ENCODE results near the gene NXPE3. TPM values are rescaled to one million over a fixed set of nuclear protein-coding genes. Genes with fewer than 3 reads are reported as not detected.

The NXPE3 gene
- total RNA-seq, 1 experiment from 2014 or later: 5.3 TPM

- DNase-seq: peak in 1 of 2 experiments; percentile 41
- Mint-ChIP-seq H3K27ac (ENCODE audit: unreplicated experiment) (no peak overlapping the region), H3K36me3 (ENCODE audit: insufficient read depth, unreplicated experiment) (peaks cover 14% of the 10 kb centered on the region), H3K27me3 (ENCODE audit: insufficient read depth, unreplicated experiment) (no peaks in the 10 kb centered on the region), H3K4me3 (ENCODE audit: unreplicated experiment) (no peak overlapping the region), H3K9me3 (ENCODE audit: unreplicated experiment) (no peaks in the 10 kb centered on the region), H3K4me1 (ENCODE audit: low read depth, unreplicated experiment) (peaks cover 10% of the 10 kb centered on the region)
- Histone ChIP-seq H3K36me3 (ENCODE audit: control insufficient read depth, insufficient read depth, low read length) (no peaks in the 10 kb centered on the region), H3K9me3 (no peaks in the 10 kb centered on the region), H3K27me3 (replicated peaks; ENCODE audit: control insufficient read depth, insufficient read depth, low read length) (no peaks in the 10 kb centered on the region), H3K4me1 (peaks cover 26% of the 10 kb centered on the region), H3K4me3 (ENCODE audit: low read depth, low read length) (no peak overlapping the region)
- no peak for TF ChIP-seq CTCF (IDR thresholded peaks at IDR 0.05; ENCODE audit: insufficient read depth in 1 of 2, low read depth in 1 of 2, low read length in 1 of 2, severe bottlenecking in 1 of 2, unreplicated experiment in 1 of 2)
- CTCF ChIA-PET: no interaction called here
- BruUV-seq (replicated peaks): no TSS peak
- POLR2A ChIA-PET: no interaction called here
- intact Hi-C loops (cut with micrococcal nuclease; ENCODE audit: unreplicated experiment): no loop called here
Observed at GRCh38 chr3:101865751-101866509, 86.9 kb downstream of the NXPE3 start.

- no peaks in the 10 kb centered on the region for H3K9me3 ChIP-seq
- TF ChIP-seq CTCF (IDR thresholded peaks at IDR 0.05; ENCODE audit: insufficient read depth in 1 of 2, low read depth in 1 of 2, low read length in 1 of 2, severe bottlenecking in 1 of 2, unreplicated experiment in 1 of 2): no peak
- ChIA-PET POLR2A (no interaction called here), CTCF (no interaction called here)
- BruUV-seq (replicated peaks): no TSS peak
- Mint-ChIP-seq H3K9me3 (ENCODE audit: unreplicated experiment) (no peaks in the 10 kb centered on the region), H3K4me1 (ENCODE audit: low read depth, unreplicated experiment) (peaks cover 10% of the 10 kb centered on the region), H3K27ac (ENCODE audit: unreplicated experiment) (no peak overlapping the region), H3K4me3 (ENCODE audit: unreplicated experiment) (no peak overlapping the region), H3K27me3 (ENCODE audit: insufficient read depth, unreplicated experiment) (no peaks in the 10 kb centered on the region), H3K36me3 (ENCODE audit: insufficient read depth, unreplicated experiment) (no peaks in the 10 kb centered on the region)
- no peaks in the 10 kb centered on the region for H3K27me3 ChIP-seq (replicated peaks; ENCODE audit: control insufficient read depth, insufficient read depth, low read length)
- peaks cover 26% of the 10 kb centered on the region for H3K4me1 ChIP-seq
- no peak overlapping the region for H3K4me3 ChIP-seq (ENCODE audit: low read depth, low read length)
- intact Hi-C loops (cut with micrococcal nuclease; ENCODE audit: unreplicated experiment): no loop called here
- no peaks in the 10 kb centered on the region for H3K36me3 ChIP-seq (ENCODE audit: control insufficient read depth, insufficient read depth, low read length)
- no peak for DNase-seq
Observed at GRCh38 chr3:101867511-101867910, 88.5 kb downstream of the NXPE3 start.

GRCh38 chr3:101867996-101868395 is 89.0 kb downstream of the NXPE3 start:
- Mint-ChIP-seq H3K4me3 (ENCODE audit: unreplicated experiment) (no peak overlapping the region), H3K36me3 (ENCODE audit: insufficient read depth, unreplicated experiment) (no peaks in the 10 kb centered on the region), H3K9me3 (ENCODE audit: unreplicated experiment) (no peaks in the 10 kb centered on the region), H3K27me3 (ENCODE audit: insufficient read depth, unreplicated experiment) (no peaks in the 10 kb centered on the region), H3K27ac (ENCODE audit: unreplicated experiment) (no peak overlapping the region), H3K4me1 (ENCODE audit: low read depth, unreplicated experiment) (peaks cover 10% of the 10 kb centered on the region)
- BruUV-seq (replicated peaks): no TSS peak
- ChIA-PET CTCF (no interaction called here), POLR2A (no interaction called here)
- H3K27me3 ChIP-seq (replicated peaks; ENCODE audit: control insufficient read depth, insufficient read depth, low read length): no peaks in the 10 kb centered on the region
- peaks cover 26% of the 10 kb centered on the region for H3K4me1 ChIP-seq
- intact Hi-C loops (cut with micrococcal nuclease; ENCODE audit: unreplicated experiment): no loop called here
- no peak for TF ChIP-seq CTCF (IDR thresholded peaks at IDR 0.05; ENCODE audit: insufficient read depth in 1 of 2, low read depth in 1 of 2, low read length in 1 of 2, severe bottlenecking in 1 of 2, unreplicated experiment in 1 of 2)
- H3K9me3 ChIP-seq: no peaks in the 10 kb centered on the region
- H3K36me3 ChIP-seq (ENCODE audit: control insufficient read depth, insufficient read depth, low read length): no peaks in the 10 kb centered on the region
- no peak for DNase-seq
- H3K4me3 ChIP-seq (ENCODE audit: low read depth, low read length): no peak overlapping the region
